ENCODE data around the gene ACOX3. TPM values are rescaled to one million over a fixed set of nuclear protein-coding genes. Genes with fewer than 3 reads are reported as not detected.

Gene ACOX3
- total RNA-seq, 6 donors from 2014 or later, result 23.7 to 56.6 (median 31.8) TPM

Small RNA genes lying within 50 kb of the gene (small RNA-seq; reads per million reads assigned to genes)
- 0.68 to 1.6 (median 0.99) reads per million in 4 donors for gene RNA5SP152

Other genes starting within 250 kb of the ACOX3 start
- gene SH3TC1, start 241.4 kb downstream of the ACOX3 start, total RNA-seq, result 100 to 1,000 TPM in 2 of 6 donors, 10 to 100 TPM in 4; 34.1 to 193 (median 81.4) TPM
- 10 to 100 TPM in 5 of 6 donors, 1 to 10 TPM in 1; 5.2 to 51.1 (median 19.7) TPM for gene HTRA3, start 171.0 kb downstream of the ACOX3 start, total RNA-seq
- 10 to 100 TPM; 22.8 to 81.7 (median 30.2) TPM for gene TRMT44, start 54 bp upstream of the ACOX3 start, total RNA-seq
- under 1 TPM in 2 of 6 donors, not detected in 4; 0.03 to 0.07 TPM for gene GPR78, start 139.7 kb upstream of the ACOX3 start, total RNA-seq
- 1 to 10 TPM in 2 of 6 donors, under 1 TPM in 2, not detected in 2; 0.78 to 8.6 (median 1.2) TPM for gene CPZ, start 152.0 kb upstream of the ACOX3 start, total RNA-seq